SK-N-SH treated with all-trans-retinoic acid at 6 μM for 48 hours (cell line): ENCODE measurements around the gene GPR176.

ENCODE experiments used
- ATAC-seq: fragments of 200-7000 bp; cut with Tn5 transposase; 3 replicates; pipeline ENCODE4 v1.9.1; 2020; ENCODE audit warnings: mild to moderate bottlenecking, moderate library complexity
- ARNTL ChIP-seq: fragments of 450-650 bp; formaldehyde crosslinking; IDR thresholded peaks from 2 replicates; pipeline ENCODE4 v1.5.0; 2020; ENCODE audit warnings: low read depth, mild to moderate bottlenecking, moderate library complexity, borderline replicate concordance
- BACH2 ChIP-seq: fragments of 250-450 bp; sonication (Bioruptor Pico); IDR thresholded peaks from 2 replicates; pipeline ENCODE4 v1.9.0; 2021; ENCODE audit warnings: mild to moderate bottlenecking, borderline replicate concordance
- CSDC2 ChIP-seq: fragments of 250-450 bp; sonication (Bioruptor Pico); IDR thresholded peaks from 2 replicates; pipeline ENCODE4 v1.5.0; 2020; ENCODE audit warnings: mild to moderate bottlenecking, moderate library complexity
- ESRRG ChIP-seq: fragments of 250-450 bp; sonication (Bioruptor Pico); IDR thresholded peaks from 2 replicates; pipeline ENCODE4 v1.6.1; 2021; ENCODE audit warnings: mild to moderate bottlenecking
- GLIS3 ChIP-seq: fragments of 250-450 bp; sonication (Bioruptor Pico); IDR thresholded peaks from 2 replicates; pipeline ENCODE4 v1.5.0; 2020; ENCODE audit warnings: mild to moderate bottlenecking, moderate library complexity
- ISL1 ChIP-seq: fragments of 250-450 bp; sonication (Bioruptor Pico); IDR thresholded peaks from 2 replicates; pipeline ENCODE4 v2.1.2; 2022; ENCODE audit warnings: mild to moderate bottlenecking, moderate library complexity
- OSR1 ChIP-seq: fragments of 250-450 bp; sonication (Bioruptor Pico); IDR thresholded peaks from 2 replicates; pipeline ENCODE4 v1.8.0; 2022; ENCODE audit warnings: moderate library complexity, mild to moderate bottlenecking, inconsistent platforms
- POU6F1 ChIP-seq: fragments of 250-450 bp; sonication (Bioruptor Pico); IDR thresholded peaks from 2 replicates; pipeline ENCODE4 v1.8.0; 2021; ENCODE audit warnings: low read depth, mild to moderate bottlenecking, moderate library complexity, borderline replicate concordance
- PPARA ChIP-seq: fragments of 250-450 bp; sonication (Bioruptor Pico); IDR thresholded peaks from 2 replicates; pipeline ENCODE4 v1.5.0; 2020; ENCODE audit warnings: mild to moderate bottlenecking, borderline replicate concordance
- RARB ChIP-seq: fragments of 250-450 bp; sonication (Bioruptor Pico); IDR thresholded peaks from 2 replicates; pipeline ENCODE4 v1.8.0; 2021; ENCODE audit warnings: mild to moderate bottlenecking, moderate library complexity
- SNAI2 ChIP-seq: fragments of 250-450 bp; sonication (Bioruptor Pico); IDR thresholded peaks from 2 replicates; pipeline ENCODE4 v1.5.0; 2020; ENCODE audit warnings: mild to moderate bottlenecking, moderate library complexity
- TCF4 ChIP-seq: fragments of 250-450 bp; sonication (Bioruptor Pico); IDR thresholded peaks from 2 replicates; pipeline ENCODE4 v1.8.0; 2021; ENCODE audit warnings: mild to moderate bottlenecking, moderate library complexity, borderline replicate concordance
- TOX ChIP-seq: fragments of 250-450 bp; sonication (Bioruptor Pico); IDR thresholded peaks from 2 replicates; pipeline ENCODE4 v1.8.0; 2021; ENCODE audit warnings: mild to moderate bottlenecking, moderate library complexity, borderline replicate concordance
- ZC3H10 ChIP-seq: fragments of 250-450 bp; sonication (Bioruptor Pico); IDR thresholded peaks from 2 replicates; pipeline ENCODE4 v1.5.1; 2021; ENCODE audit warnings: mild to moderate bottlenecking, moderate library complexity
- ZFP3 ChIP-seq: fragments of 250-450 bp; sonication (Bioruptor Pico); IDR thresholded peaks from 2 replicates; pipeline ENCODE4 v1.5.0; 2020; ENCODE audit warnings: mild to moderate bottlenecking, moderate library complexity
- ZFP30 ChIP-seq: fragments of 450-650 bp; formaldehyde crosslinking; IDR thresholded peaks from 2 replicates; pipeline ENCODE4 v1.5.0; 2022; ENCODE audit warnings: mild to moderate bottlenecking, moderate library complexity
- ZNF565 ChIP-seq: fragments of 450-650 bp; formaldehyde crosslinking; conservative IDR thresholded peaks from 2 replicates; pipeline ENCODE4 v1.5.0; 2020; ENCODE audit warnings: low read depth, mild to moderate bottlenecking, moderate library complexity
- ZNF70 ChIP-seq: fragments of 450-650 bp; formaldehyde crosslinking; IDR thresholded peaks from 2 replicates; pipeline ENCODE4 v1.5.0; 2020; ENCODE audit warnings: mild to moderate bottlenecking, moderate library complexity
- ZNF8 ChIP-seq: fragments of 450-650 bp; formaldehyde crosslinking; IDR thresholded peaks from 2 replicates; pipeline ENCODE4 v1.5.0; 2020; ENCODE audit warnings: mild to moderate bottlenecking, moderate library complexity
- TF ChIP-seq, protein P1 (sequence below): fragments of 250-450 bp; sonication (Bioruptor Pico); IDR thresholded peaks from 2 replicates; pipeline ENCODE4 v1.5.1; 2020; ENCODE audit warnings: low read depth, mild to moderate bottlenecking, moderate library complexity
- TF ChIP-seq, protein P2 (sequence below): fragments of 250-450 bp; sonication (Bioruptor Pico); IDR thresholded peaks from 2 replicates; pipeline ENCODE4 v1.8.0; 2020; ENCODE audit warnings: mild to moderate bottlenecking, moderate library complexity, borderline replicate concordance
- TF ChIP-seq, protein P3 (sequence below): fragments of 250-450 bp; sonication (Bioruptor Pico); IDR thresholded peaks from 2 replicates; pipeline ENCODE4 v1.5.0; 2020; ENCODE audit warnings: mild to moderate bottlenecking, moderate library complexity
- TF ChIP-seq, protein P4 (sequence below): fragments of 250-450 bp; sonication (Bioruptor Pico); IDR thresholded peaks from 2 replicates; pipeline ENCODE4 v1.5.1; 2021; ENCODE audit warnings: mild to moderate bottlenecking, moderate library complexity

GPR176 gene

DNA sequence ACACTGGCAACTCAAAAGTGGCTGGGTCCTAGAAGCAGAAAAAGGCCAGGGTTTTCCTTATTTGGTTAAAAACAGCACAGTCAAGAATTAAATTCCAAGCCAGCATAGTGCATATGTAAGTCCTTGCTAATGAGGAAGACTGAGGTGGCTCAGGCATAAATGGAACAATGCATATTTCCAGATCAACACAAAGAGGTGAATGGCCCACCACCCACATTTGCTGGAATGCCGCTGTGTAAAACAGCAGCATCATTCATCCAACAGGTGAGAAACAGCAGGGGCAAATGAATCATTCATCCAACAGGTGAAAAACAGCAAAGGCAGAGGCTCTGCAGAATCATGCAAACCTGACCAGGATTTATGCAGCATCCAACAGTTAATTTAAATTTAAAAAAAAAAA, 32.9 kb downstream of the GPR176 start (continued):
- TF ChIP-seq, protein P1, sequence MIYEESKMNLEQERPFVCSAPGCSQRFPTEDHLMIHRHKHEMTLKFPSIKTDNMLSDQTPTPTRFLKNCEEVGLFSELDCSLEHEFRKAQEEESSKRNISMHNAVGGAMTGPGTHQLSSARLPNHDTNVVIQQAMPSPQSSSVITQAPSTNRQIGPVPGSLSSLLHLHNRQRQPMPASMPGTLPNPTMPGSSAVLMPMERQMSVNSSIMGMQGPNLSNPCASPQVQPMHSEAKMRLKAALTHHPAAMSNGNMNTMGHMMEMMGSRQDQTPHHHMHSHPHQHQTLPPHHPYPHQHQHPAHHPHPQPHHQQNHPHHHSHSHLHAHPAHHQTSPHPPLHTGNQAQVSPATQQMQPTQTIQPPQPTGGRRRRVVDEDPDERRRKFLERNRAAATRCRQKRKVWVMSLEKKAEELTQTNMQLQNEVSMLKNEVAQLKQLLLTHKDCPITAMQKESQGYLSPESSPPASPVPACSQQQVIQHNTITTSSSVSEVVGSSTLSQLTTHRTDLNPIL (CRISPR knock-in tag) = no peak
- TF ChIP-seq RARB (CRISPR knock-in tag) (no peak), ISL1 (CRISPR knock-in tag) (no peak)
- TF ChIP-seq, all 23 proteins: peak for 0

DNA sequence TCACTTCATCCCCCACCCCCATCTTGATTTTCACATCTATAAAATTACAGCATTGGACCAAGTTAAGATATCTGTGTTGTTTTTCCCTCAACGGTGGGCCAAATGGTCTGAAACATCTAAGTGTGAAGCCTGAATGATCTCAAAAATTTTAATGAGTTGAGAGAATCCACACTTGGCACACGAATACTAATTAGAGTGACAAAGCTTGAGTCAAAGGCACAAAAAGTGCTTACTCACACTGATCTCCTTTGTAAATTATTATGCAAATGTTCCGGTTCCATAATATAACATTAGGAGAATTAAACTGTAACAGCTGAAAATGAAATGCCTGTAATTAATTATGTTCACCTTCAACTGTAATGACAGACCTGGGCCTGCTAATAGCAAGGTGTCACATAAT, 33.6 kb downstream of the GPR176 start:
- TF ChIP-seq ESRRG (CRISPR knock-in tag) (no peak), ZNF565 (no peak), BACH2 (CRISPR knock-in tag) (no peak), SNAI2 (CRISPR knock-in tag) (no peak), TCF4 (CRISPR knock-in tag) (no peak), ZNF8 (CRISPR knock-in tag) (no peak), ZFP3 (no peak), POU6F1 (CRISPR knock-in tag) (no peak), ZFP30 (no peak), ZNF70 (CRISPR knock-in tag) (no peak), ZC3H10 (CRISPR knock-in tag) (no peak), ISL1 (CRISPR knock-in tag) (no peak), ARNTL (no peak), TOX (CRISPR knock-in tag) (no peak), PPARA (CRISPR knock-in tag) (no peak), CSDC2 (CRISPR knock-in tag) (no peak)
- TF ChIP-seq, protein P2, sequence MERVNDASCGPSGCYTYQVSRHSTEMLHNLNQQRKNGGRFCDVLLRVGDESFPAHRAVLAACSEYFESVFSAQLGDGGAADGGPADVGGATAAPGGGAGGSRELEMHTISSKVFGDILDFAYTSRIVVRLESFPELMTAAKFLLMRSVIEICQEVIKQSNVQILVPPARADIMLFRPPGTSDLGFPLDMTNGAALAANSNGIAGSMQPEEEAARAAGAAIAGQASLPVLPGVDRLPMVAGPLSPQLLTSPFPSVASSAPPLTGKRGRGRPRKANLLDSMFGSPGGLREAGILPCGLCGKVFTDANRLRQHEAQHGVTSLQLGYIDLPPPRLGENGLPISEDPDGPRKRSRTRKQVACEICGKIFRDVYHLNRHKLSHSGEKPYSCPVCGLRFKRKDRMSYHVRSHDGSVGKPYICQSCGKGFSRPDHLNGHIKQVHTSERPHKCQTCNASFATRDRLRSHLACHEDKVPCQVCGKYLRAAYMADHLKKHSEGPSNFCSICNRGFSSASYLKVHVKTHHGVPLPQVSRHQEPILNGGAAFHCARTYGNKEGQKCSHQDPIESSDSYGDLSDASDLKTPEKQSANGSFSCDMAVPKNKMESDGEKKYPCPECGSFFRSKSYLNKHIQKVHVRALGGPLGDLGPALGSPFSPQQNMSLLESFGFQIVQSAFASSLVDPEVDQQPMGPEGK (CRISPR knock-in tag) = no peak
- TF ChIP-seq, protein P3, sequence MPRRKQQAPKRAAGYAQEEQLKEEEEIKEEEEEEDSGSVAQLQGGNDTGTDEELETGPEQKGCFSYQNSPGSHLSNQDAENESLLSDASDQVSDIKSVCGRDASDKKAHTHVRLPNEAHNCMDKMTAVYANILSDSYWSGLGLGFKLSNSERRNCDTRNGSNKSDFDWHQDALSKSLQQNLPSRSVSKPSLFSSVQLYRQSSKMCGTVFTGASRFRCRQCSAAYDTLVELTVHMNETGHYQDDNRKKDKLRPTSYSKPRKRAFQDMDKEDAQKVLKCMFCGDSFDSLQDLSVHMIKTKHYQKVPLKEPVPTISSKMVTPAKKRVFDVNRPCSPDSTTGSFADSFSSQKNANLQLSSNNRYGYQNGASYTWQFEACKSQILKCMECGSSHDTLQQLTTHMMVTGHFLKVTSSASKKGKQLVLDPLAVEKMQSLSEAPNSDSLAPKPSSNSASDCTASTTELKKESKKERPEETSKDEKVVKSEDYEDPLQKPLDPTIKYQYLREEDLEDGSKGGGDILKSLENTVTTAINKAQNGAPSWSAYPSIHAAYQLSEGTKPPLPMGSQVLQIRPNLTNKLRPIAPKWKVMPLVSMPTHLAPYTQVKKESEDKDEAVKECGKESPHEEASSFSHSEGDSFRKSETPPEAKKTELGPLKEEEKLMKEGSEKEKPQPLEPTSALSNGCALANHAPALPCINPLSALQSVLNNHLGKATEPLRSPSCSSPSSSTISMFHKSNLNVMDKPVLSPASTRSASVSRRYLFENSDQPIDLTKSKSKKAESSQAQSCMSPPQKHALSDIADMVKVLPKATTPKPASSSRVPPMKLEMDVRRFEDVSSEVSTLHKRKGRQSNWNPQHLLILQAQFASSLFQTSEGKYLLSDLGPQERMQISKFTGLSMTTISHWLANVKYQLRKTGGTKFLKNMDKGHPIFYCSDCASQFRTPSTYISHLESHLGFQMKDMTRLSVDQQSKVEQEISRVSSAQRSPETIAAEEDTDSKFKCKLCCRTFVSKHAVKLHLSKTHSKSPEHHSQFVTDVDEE (CRISPR knock-in tag) = no peak
- TF ChIP-seq, protein P4, sequence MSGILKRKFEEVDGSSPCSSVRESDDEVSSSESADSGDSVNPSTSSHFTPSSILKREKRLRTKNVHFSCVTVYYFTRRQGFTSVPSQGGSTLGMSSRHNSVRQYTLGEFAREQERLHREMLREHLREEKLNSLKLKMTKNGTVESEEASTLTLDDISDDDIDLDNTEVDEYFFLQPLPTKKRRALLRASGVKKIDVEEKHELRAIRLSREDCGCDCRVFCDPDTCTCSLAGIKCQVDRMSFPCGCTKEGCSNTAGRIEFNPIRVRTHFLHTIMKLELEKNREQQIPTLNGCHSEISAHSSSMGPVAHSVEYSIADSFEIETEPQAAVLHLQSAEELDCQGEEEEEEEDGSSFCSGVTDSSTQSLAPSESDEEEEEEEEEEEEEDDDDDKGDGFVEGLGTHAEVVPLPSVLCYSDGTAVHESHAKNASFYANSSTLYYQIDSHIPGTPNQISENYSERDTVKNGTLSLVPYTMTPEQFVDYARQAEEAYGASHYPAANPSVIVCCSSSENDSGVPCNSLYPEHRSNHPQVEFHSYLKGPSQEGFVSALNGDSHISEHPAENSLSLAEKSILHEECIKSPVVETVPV (CRISPR knock-in tag) = no peak
- ATAC-seq = no peak

GRCh38 chr15:39885099-39885777, 34.8 kb downstream of the GPR176 start:
- ATAC-seq = no peak
- TF ChIP-seq ZNF8 (CRISPR knock-in tag) (no peak), ZFP3 (no peak), OSR1 (CRISPR knock-in tag) (no peak), PPARA (CRISPR knock-in tag) (no peak), BACH2 (CRISPR knock-in tag) (no peak), ZFP30 (no peak), ISL1 (CRISPR knock-in tag) (no peak), TOX (CRISPR knock-in tag) (no peak), SNAI2 (CRISPR knock-in tag) (no peak), CSDC2 (CRISPR knock-in tag) (no peak), ZNF70 (CRISPR knock-in tag) (no peak), ARNTL (no peak), RARB (CRISPR knock-in tag) (no peak), ZNF565 (no peak), GLIS3 (no peak)
- TF ChIP-seq, protein P4 (CRISPR knock-in tag) = no peak
